Measurements from ENCODE around the gene LRG1.
A peak's percentile ranks its signal among the peaks of the same experiment; 100 is the strongest.

Gene LRG1

GRCh38 chr19:4524808-4525562 is 14.9 kb downstream of the LRG1 start:
- peak; percentile 66 for DNase-seq

- peak; percentile 28 for DNase-seq
Measured at GRCh38 chr19:4523306-4524110, 16.3 kb downstream of the LRG1 start.

- DNase-seq: no peak
Measured at GRCh38 chr19:4522291-4523002, 17.4 kb downstream of the LRG1 start.

GRCh38 chr19:4521888-4522242 is 18.0 kb downstream of the LRG1 start:
- no peak for DNase-seq

- DNase-seq: no peak
Measured at GRCh38 chr19:4521170-4521887, 18.5 kb downstream of the LRG1 start.

- DNase-seq: no peak
Measured at GRCh38 chr19:4519521-4520277, 20.1 kb downstream of the LRG1 start.

- no peak for DNase-seq
Measured at GRCh38 chr19:4519172-4519496, 20.7 kb downstream of the LRG1 start.

GRCh38 chr19:4518345-4519171 is 21.3 kb downstream of the LRG1 start, which contains the start of gene PLIN4:
TSS of gene PLIN4 (minus strand) at chr19:4518486. CDS start at chr19:4518272, 214 bp downstream.
- DNase-seq: no peak

GRCh38 chr19:4517451-4518057 is 22.3 kb downstream of the LRG1 start:
- DNase-seq: no peak

- DNase-seq: no peak
Measured at GRCh38 chr19:4516939-4517300, 22.9 kb downstream of the LRG1 start.

GRCh38 chr19:4516199-4516938 is 23.5 kb downstream of the LRG1 start:
- DNase-seq: no peak

- no peak for DNase-seq
Measured at GRCh38 chr19:4515732-4516131, 24.1 kb downstream of the LRG1 start.

GRCh38 chr19:4513248-4513647 is 26.6 kb downstream of the LRG1 start:
- no peak for DNase-seq

GRCh38 chr19:4512070-4512469 is 27.8 kb downstream of the LRG1 start:
- DNase-seq: no peak

- no peak for DNase-seq
Measured at GRCh38 chr19:4511300-4512054, 28.4 kb downstream of the LRG1 start.

- DNase-seq: no peak
Measured at GRCh38 chr19:4510435-4511255, 29.2 kb downstream of the LRG1 start.

GRCh38 chr19:4508698-4509097 is 31.1 kb downstream of the LRG1 start:
- no peak for DNase-seq

- no peak for DNase-seq
Measured at GRCh38 chr19:4507804-4508203, 32.0 kb downstream of the LRG1 start.

GRCh38 chr19:4507150-4507452 is 32.7 kb downstream of the LRG1 start:
- DNase-seq: no peak
